Colonic mucosa (tissue), 4 donors: ENCODE data around the gene RPGR. TPM values are rescaled to one million over a fixed set of nuclear protein-coding genes. Genes with fewer than 3 reads are reported as not detected.

Experiments
- DNase-seq: peaks from one replicate; pipeline ENCODE4 v3.0.0-alpha.2; 2020
- H3K27ac ChIP-seq: fragments of 200-600 bp; one replicate; pipeline ENCODE4 v1.8.0; 2021
- H3K27me3 ChIP-seq: fragments of 200-600 bp; one replicate; pipeline ENCODE4 v1.8.0; 2021
- H3K36me3 ChIP-seq: fragments of 200-600 bp; one replicate; pipeline ENCODE4 v1.8.0; 2021
- H3K4me1 ChIP-seq: fragments of 200-600 bp; one replicate; pipeline ENCODE4 v1.8.0; 2021; ENCODE audit warnings: mild to moderate bottlenecking
- H3K4me3 ChIP-seq: fragments of 200-600 bp; one replicate; pipeline ENCODE4 v1.8.0; 2021
- H3K9ac ChIP-seq, 2 donors: one replicate each; pipeline ENCODE4 v1.7.0; 2013; ENCODE audit warnings: control low read depth in 2 of 2, low read depth in 2 of 2, low read length in 2 of 2
- H3K9me3 ChIP-seq: fragments of 200-600 bp; one replicate; pipeline ENCODE4 v1.8.0; 2021
- intact Hi-C: fragments of 100-400 bp; cut with DNase I; formaldehyde crosslinking; loops from one replicate; pipeline ENCODE4 v1.14.1; 2022
- total RNA-seq, 2 donors: library from RNA; stranded (reverse); fragmentation: NEBNext Ultra II Directional in 1 of 2; extraction: Animal tissue kit (Norgen Biotek cat#: 25700) in 1 of 2; gene quantifications; one replicate each; pipeline ENCODE4 v1.2.1, GENCODE V29; 2021
- TF ChIP-seq, protein P1 (sequence below): fragments of 200-600 bp; IDR thresholded peaks from one replicate; pipeline ENCODE4 v1.8.0; 2022; ENCODE audit warnings: antibody characterized with exemption, mild to moderate bottlenecking
- donor health status: healthy.
- donor health status: DM: no; HTN: no; CAD: no.
- donor health status: DM: no; HTN: no; CAD: no.

RPGR gene
- total RNA-seq, 2 donors from 2014 or later = 8.3 to 9.8 TPM

DNA sequence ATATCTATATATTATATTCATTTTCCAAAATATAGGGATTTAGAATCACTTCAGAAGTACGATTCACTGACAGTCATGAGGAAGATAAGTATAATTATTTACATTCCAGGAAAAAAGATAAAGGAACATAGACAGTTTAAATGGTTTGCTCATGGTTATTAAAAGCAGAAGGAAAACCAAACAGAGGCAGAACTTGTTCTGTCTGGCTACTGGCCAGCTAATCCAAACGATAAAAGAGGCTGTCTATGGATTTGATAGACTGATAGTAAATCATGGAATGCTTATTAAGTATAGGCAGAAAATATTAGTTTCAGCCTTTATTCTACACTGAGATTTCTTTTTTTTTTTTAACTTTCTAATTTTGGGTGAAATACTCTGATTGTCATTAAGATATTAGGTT is 50.2 kb downstream of the RPGR start:
- no peaks in the 10 kb centered on the region for H3K27me3 ChIP-seq
- DNase-seq = no peak
- intact Hi-C loops = no loop called here
- no peak overlapping the region for H3K27ac ChIP-seq
- H3K4me1 ChIP-seq = no peaks in the 10 kb centered on the region
- no peak overlapping the region for H3K9ac ChIP-seq
- no peak overlapping the region for H3K4me3 ChIP-seq
- H3K9me3 ChIP-seq = no peaks in the 10 kb centered on the region
- H3K36me3 ChIP-seq = no peaks in the 10 kb centered on the region
- TF ChIP-seq, protein P1, sequence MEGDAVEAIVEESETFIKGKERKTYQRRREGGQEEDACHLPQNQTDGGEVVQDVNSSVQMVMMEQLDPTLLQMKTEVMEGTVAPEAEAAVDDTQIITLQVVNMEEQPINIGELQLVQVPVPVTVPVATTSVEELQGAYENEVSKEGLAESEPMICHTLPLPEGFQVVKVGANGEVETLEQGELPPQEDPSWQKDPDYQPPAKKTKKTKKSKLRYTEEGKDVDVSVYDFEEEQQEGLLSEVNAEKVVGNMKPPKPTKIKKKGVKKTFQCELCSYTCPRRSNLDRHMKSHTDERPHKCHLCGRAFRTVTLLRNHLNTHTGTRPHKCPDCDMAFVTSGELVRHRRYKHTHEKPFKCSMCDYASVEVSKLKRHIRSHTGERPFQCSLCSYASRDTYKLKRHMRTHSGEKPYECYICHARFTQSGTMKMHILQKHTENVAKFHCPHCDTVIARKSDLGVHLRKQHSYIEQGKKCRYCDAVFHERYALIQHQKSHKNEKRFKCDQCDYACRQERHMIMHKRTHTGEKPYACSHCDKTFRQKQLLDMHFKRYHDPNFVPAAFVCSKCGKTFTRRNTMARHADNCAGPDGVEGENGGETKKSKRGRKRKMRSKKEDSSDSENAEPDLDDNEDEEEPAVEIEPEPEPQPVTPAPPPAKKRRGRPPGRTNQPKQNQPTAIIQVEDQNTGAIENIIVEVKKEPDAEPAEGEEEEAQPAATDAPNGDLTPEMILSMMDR = no peak

DNA sequence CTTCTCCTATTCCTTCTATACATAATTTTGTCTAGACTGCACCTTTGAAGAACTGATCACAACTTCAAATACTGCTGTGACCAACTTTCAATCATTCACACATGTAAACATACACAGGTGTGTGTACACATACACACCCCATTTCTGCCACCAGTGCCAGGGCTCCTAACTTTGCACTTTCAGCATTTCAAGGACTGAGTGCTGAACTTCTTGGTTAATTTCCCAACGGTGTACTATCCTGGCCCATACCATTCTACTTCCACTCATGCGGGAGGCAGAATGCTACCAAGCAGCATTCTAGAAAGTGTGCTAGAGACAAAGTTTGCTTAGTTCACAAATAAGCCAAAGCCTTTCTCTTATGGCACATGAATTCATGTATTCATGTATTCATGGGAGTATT is 51.2 kb downstream of the RPGR start:
- no peaks in the 10 kb centered on the region for H3K9me3 ChIP-seq
- H3K4me3 ChIP-seq = no peak overlapping the region
- intact Hi-C loops = no loop called here
- H3K9ac ChIP-seq = no peak overlapping the region
- H3K36me3 ChIP-seq = no peaks in the 10 kb centered on the region
- TF ChIP-seq, protein P1 = no peak
- no peak overlapping the region for H3K27ac ChIP-seq
- DNase-seq = no peak
- H3K4me1 ChIP-seq = no peaks in the 10 kb centered on the region
- no peaks in the 10 kb centered on the region for H3K27me3 ChIP-seq

DNA sequence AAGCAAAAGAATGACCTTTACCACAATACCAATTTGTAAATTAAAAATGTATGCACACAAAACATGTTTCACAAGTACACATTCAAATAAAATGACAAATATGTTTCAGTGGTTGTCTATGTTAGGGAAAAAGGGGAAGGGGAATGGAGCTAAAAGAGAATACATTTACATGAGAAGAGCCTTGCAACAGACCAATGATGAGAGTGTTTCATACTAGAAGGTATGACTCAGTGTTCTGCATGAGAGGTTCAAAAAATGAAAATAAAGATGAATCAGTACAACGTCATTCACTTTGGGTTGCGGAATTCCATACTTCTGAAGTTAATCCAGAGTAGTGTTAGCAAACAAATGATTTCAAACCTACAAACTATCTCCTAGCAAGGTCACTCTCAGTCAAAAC is 51.7 kb downstream of the RPGR start:
- Histone ChIP-seq H3K4me3 (no peak overlapping the region), H3K4me1 (no peaks in the 10 kb centered on the region), H3K36me3 (no peaks in the 10 kb centered on the region), H3K9ac (no peak overlapping the region), H3K27ac (no peak overlapping the region), H3K9me3 (no peaks in the 10 kb centered on the region), H3K27me3 (no peaks in the 10 kb centered on the region)
- TF ChIP-seq, protein P1 = no peak
- intact Hi-C loops = no loop called here
- DNase-seq = no peak

DNA sequence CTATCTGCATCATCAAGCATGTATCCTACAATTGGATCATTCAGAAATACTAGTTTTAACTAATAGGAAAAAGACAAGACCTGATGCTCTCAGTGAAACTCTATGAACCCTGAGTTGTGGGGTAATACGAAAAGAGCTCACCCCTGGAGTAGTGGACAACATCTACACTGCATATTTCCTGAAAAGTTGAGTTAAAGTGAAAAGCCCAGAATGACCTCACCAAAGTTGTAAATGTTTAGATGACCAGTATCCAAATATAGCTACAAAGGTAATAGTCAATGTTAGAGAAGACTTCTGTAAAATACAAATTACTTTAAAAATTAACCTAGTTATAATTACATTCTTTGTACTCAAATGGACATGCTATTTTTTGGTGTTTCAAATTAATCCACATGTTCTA is 53.9 kb downstream of the RPGR start:
- Histone ChIP-seq H3K27ac (no peak overlapping the region), H3K4me3 (no peak overlapping the region), H3K9ac (no peak overlapping the region), H3K36me3 (no peaks in the 10 kb centered on the region), H3K9me3 (no peaks in the 10 kb centered on the region), H3K4me1 (no peaks in the 10 kb centered on the region), H3K27me3 (no peaks in the 10 kb centered on the region)
- TF ChIP-seq, protein P1 = no peak
- intact Hi-C loops = no loop called here
- DNase-seq = no peak

DNA sequence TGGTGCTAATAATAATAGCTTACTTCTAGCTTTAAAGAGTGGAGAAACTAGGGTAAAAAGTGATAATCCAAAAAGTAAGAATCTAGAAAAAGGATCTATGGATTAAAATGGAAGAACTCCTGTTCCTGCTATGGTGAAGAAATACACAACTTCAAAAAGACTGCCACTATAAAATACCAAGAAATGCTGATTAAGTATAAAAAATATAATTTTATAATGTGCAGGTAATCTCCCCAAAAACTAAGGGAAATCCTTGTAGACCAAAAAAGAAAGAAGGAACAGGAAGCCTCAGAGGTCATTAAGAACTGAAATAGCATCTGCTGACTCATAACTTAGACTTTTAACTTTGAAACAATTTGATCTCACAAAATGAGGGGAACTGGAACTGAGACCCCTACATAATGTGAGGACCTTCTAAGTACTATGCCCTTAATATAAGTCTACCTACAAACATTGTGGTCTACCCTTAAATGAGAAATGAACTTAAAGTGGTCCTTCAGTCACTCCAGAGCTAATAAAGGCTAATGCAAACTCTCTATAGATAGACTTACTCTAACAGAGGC is 56.1 kb downstream of the RPGR start:
- no peaks in the 10 kb centered on the region for H3K27me3 ChIP-seq
- intact Hi-C loops = no loop called here
- H3K27ac ChIP-seq = no peak overlapping the region
- H3K4me1 ChIP-seq = no peaks in the 10 kb centered on the region
- no peaks in the 10 kb centered on the region for H3K9me3 ChIP-seq
- DNase-seq = no peak
- no peak overlapping the region for H3K4me3 ChIP-seq
- TF ChIP-seq, protein P1 = no peak
- H3K36me3 ChIP-seq = no peaks in the 10 kb centered on the region
- no peak overlapping the region for H3K9ac ChIP-seq
